ENCODE results near the gene MS4A18.
"Not testable (repeated sequence)": the region's sequence is repeated elsewhere in the genome, so short reads cannot be mapped to it uniquely, and the experiment has no call there.

The MS4A18 gene

DNA sequence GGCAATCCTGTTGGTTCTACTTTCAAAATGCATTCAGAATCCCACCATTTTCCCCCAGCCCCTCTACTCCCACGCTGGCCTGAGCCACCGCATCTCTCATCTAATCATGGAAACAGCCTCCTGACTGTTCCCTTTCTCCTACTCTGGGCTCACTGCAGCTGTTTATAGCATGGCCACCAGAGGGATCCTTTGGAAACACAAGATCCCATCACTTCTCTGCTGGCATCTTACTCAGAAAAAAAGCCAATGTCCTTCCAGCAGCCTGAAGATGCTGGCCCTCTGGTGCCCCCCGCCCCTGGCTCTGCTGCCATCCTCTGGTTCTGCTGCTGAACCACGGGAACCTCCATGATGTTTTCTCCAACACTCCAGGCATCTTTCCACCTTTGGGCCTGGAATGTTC is 14.0 kb upstream of the MS4A18 start:
- no peak overlapping the region for H3K4me3 ChIP-seq (ENCODE audit: low read length)
- no peak overlapping the region for H3K9ac ChIP-seq (ENCODE audit: low read length)
- H3K36me3 ChIP-seq (ENCODE audit: control insufficient read depth, insufficient read depth, low read length), result no peaks in the 10 kb centered on the region
- no peak overlapping the region for H3K27ac ChIP-seq (ENCODE audit: low read depth, low read length)
- H3K27me3 ChIP-seq (ENCODE audit: control insufficient read depth, insufficient read depth, low read length), result no peaks in the 10 kb centered on the region
- H3K4me1 ChIP-seq (ENCODE audit: control insufficient read depth, insufficient read depth, low read length), result no peaks in the 10 kb centered on the region

DNA sequence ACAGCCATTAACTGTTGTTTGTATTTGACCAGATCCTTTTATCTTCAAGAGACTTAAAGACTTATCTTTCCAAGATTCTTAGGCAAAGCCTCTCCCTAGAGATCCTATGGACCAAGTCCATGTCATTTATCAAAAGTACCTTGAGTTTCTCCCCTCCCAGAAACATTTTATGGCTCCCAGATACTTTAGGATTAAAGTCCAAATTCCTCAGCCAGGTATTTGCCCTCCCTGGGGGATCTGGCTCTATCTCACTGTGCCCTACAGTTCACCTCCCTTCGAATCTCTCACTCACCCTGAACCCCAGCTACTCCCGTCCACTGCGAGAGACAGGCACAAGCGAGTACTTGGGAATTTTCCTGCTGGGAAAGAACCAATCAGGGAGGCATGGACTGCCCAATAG is 13.2 kb upstream of the MS4A18 start:
- H3K27ac ChIP-seq (ENCODE audit: low read depth, low read length), result no peak overlapping the region
- H3K4me1 ChIP-seq (ENCODE audit: control insufficient read depth, insufficient read depth, low read length), result no peaks in the 10 kb centered on the region
- H3K4me3 ChIP-seq (ENCODE audit: low read length), result no peak overlapping the region
- no peaks in the 10 kb centered on the region for H3K36me3 ChIP-seq (ENCODE audit: control insufficient read depth, insufficient read depth, low read length)
- H3K27me3 ChIP-seq (ENCODE audit: control insufficient read depth, insufficient read depth, low read length), result no peaks in the 10 kb centered on the region
- H3K9ac ChIP-seq (ENCODE audit: low read length), result no peak overlapping the region

GRCh38 chr11:60713423-60713822 is 11.1 kb upstream of the MS4A18 start:
- not testable (repeated sequence) for H3K27me3 ChIP-seq (ENCODE audit: control insufficient read depth, insufficient read depth, low read length); H3K9ac ChIP-seq (ENCODE audit: low read length); H3K4me1 ChIP-seq (ENCODE audit: control insufficient read depth, insufficient read depth, low read length); H3K4me3 ChIP-seq (ENCODE audit: low read length); H3K36me3 ChIP-seq (ENCODE audit: control insufficient read depth, insufficient read depth, low read length); H3K27ac ChIP-seq (ENCODE audit: low read depth, low read length)

DNA sequence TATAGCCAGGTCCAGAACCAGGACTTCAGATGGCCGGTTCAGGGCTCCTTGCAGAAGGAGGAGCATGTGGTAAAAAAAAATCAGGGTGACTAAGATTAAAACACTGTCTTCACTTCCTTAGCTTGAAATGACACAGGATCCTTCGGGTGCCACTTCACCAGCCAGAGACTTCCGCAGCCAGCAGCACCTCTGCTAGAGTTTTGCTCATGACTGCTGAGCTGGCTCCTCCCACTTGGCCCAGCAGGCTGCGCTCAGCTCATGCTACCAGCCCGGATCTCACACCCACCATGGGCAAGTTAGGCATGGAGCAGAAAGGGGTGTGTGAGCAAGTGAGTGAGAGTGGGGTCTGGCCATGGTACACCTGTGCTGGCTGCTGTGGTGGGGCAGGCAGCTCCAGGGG is 6.6 kb upstream of the MS4A18 start:
- H3K4me3 ChIP-seq (ENCODE audit: low read length), result no peak overlapping the region
- H3K27me3 ChIP-seq (ENCODE audit: control insufficient read depth, insufficient read depth, low read length), result no peaks in the 10 kb centered on the region
- H3K27ac ChIP-seq (ENCODE audit: low read depth, low read length), result no peak overlapping the region
- H3K36me3 ChIP-seq (ENCODE audit: control insufficient read depth, insufficient read depth, low read length), result no peaks in the 10 kb centered on the region
- no peaks in the 10 kb centered on the region for H3K4me1 ChIP-seq (ENCODE audit: control insufficient read depth, insufficient read depth, low read length)
- H3K9ac ChIP-seq (ENCODE audit: low read length), result no peak overlapping the region

- H3K9ac ChIP-seq (ENCODE audit: low read length), result no peak overlapping the region
- H3K36me3 ChIP-seq (ENCODE audit: control insufficient read depth, insufficient read depth, low read length), result no peaks in the 10 kb centered on the region
- no peaks in the 10 kb centered on the region for H3K27me3 ChIP-seq (ENCODE audit: control insufficient read depth, insufficient read depth, low read length)
- H3K27ac ChIP-seq (ENCODE audit: low read depth, low read length), result no peak overlapping the region
- H3K4me1 ChIP-seq (ENCODE audit: control insufficient read depth, insufficient read depth, low read length), result no peaks in the 10 kb centered on the region
- no peak overlapping the region for H3K4me3 ChIP-seq (ENCODE audit: low read length)
Measured at GRCh38 chr11:60718524-60719316, 5.8 kb upstream of the MS4A18 start.

DNA sequence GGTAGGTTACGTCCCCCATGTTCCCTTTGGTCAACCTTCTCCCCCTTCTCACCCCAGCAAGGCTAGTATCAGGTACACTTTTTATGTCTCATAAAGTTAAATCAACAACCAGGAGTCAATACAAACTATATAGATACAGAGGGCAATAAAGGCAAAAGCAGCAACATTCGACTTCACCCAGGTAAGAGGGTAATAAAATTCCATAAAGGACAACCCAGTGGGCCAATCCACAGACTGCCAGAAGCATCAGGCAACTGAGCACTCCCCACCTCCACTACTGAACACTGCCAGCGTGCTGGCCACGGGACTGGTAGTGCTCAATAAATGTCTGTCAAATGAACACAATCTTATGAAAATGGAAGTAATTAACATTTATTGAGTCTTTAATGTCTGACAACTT is 5.1 kb upstream of the MS4A18 start:
- no peaks in the 10 kb centered on the region for H3K4me1 ChIP-seq (ENCODE audit: control insufficient read depth, insufficient read depth, low read length)
- H3K36me3 ChIP-seq (ENCODE audit: control insufficient read depth, insufficient read depth, low read length), result no peaks in the 10 kb centered on the region
- no peaks in the 10 kb centered on the region for H3K27me3 ChIP-seq (ENCODE audit: control insufficient read depth, insufficient read depth, low read length)
- H3K27ac ChIP-seq (ENCODE audit: low read depth, low read length), result no peak overlapping the region
- H3K4me3 ChIP-seq (ENCODE audit: low read length), result no peak overlapping the region
- no peak overlapping the region for H3K9ac ChIP-seq (ENCODE audit: low read length)

GRCh38 chr11:60720460-60720859 is 4.1 kb upstream of the MS4A18 start:
- H3K4me1 ChIP-seq (ENCODE audit: control insufficient read depth, insufficient read depth, low read length), result no peaks in the 10 kb centered on the region
- H3K36me3 ChIP-seq (ENCODE audit: control insufficient read depth, insufficient read depth, low read length), result no peaks in the 10 kb centered on the region
- no peak overlapping the region for H3K9ac ChIP-seq (ENCODE audit: low read length)
- H3K27me3 ChIP-seq (ENCODE audit: control insufficient read depth, insufficient read depth, low read length), result no peaks in the 10 kb centered on the region
- H3K4me3 ChIP-seq (ENCODE audit: low read length), result no peak overlapping the region
- no peak overlapping the region for H3K27ac ChIP-seq (ENCODE audit: low read depth, low read length)

DNA sequence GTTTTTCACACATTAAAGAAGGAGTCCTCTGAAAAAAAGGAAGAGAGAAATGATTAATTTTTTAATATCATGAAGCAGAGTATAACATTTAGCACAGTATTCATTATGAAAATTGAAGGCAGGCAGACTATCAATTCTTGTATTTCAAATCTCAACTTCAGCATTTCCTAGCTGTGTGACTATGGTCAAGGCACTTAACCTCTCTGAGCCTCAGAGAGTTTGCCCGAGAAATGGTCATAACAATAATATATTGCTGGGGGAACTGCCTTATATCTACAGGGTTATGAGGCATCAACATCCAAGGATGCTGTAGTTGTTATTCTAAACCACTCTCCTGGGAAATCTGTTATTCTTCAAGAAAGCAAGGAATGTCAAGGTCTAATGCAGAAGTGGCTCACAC is 1.1 kb downstream of the MS4A18 start:
- no peak overlapping the region for H3K9ac ChIP-seq (ENCODE audit: low read length)
- no peaks in the 10 kb centered on the region for H3K4me1 ChIP-seq (ENCODE audit: control insufficient read depth, insufficient read depth, low read length)
- H3K27ac ChIP-seq (ENCODE audit: low read depth, low read length), result no peak overlapping the region
- H3K27me3 ChIP-seq (ENCODE audit: control insufficient read depth, insufficient read depth, low read length), result no peaks in the 10 kb centered on the region
- H3K36me3 ChIP-seq (ENCODE audit: control insufficient read depth, insufficient read depth, low read length), result no peaks in the 10 kb centered on the region
- H3K4me3 ChIP-seq (ENCODE audit: low read length), result no peak overlapping the region

GRCh38 chr11:60731586-60731985 is 7.1 kb downstream of the MS4A18 start:
- H3K4me1 ChIP-seq (ENCODE audit: control insufficient read depth, insufficient read depth, low read length), result no peaks in the 10 kb centered on the region
- H3K27me3 ChIP-seq (ENCODE audit: control insufficient read depth, insufficient read depth, low read length), result no peaks in the 10 kb centered on the region
- H3K9ac ChIP-seq (ENCODE audit: low read length), result no peak overlapping the region
- no peak overlapping the region for H3K4me3 ChIP-seq (ENCODE audit: low read length)
- no peaks in the 10 kb centered on the region for H3K36me3 ChIP-seq (ENCODE audit: control insufficient read depth, insufficient read depth, low read length)
- H3K27ac ChIP-seq (ENCODE audit: low read depth, low read length), result no peak overlapping the region

- Histone ChIP-seq H3K4me1 (ENCODE audit: control insufficient read depth, insufficient read depth, low read length) (no peaks in the 10 kb centered on the region), H3K9ac (ENCODE audit: low read length) (no peak overlapping the region), H3K4me3 (ENCODE audit: low read length) (no peak overlapping the region), H3K27ac (ENCODE audit: low read depth, low read length) (no peak overlapping the region), H3K27me3 (ENCODE audit: control insufficient read depth, insufficient read depth, low read length) (peaks cover 2% of the 10 kb centered on the region), H3K36me3 (ENCODE audit: control insufficient read depth, insufficient read depth, low read length) (no peaks in the 10 kb centered on the region)
Measured at GRCh38 chr11:60734279-60734678, 9.8 kb downstream of the MS4A18 start.

DNA sequence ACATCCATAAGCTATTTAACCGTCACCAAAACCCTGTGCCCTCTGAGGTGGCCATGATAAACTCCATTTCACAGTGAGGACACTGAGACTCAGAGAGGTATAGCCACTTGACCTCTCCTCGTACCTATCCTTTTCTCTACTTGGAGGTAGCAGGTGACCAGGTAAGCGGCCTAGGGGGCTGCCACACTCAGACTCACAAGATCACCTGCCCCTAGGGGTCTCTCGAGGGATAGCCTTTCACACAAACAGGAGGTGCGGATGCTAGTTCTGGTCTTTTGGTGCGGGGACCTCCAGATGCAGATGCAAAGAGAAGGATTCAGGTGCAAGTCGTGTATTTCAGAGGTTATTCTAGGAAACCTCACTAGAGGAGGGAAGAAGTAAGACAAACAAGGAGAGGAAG is 14.6 kb downstream of the MS4A18 start:
- H3K27ac ChIP-seq (ENCODE audit: low read depth, low read length), result no peak overlapping the region
- H3K36me3 ChIP-seq (ENCODE audit: control insufficient read depth, insufficient read depth, low read length), result no peaks in the 10 kb centered on the region
- H3K27me3 ChIP-seq (ENCODE audit: control insufficient read depth, insufficient read depth, low read length), result peaks cover 2% of the 10 kb centered on the region
- no peak overlapping the region for H3K9ac ChIP-seq (ENCODE audit: low read length)
- H3K4me1 ChIP-seq (ENCODE audit: control insufficient read depth, insufficient read depth, low read length), result no peaks in the 10 kb centered on the region
- H3K4me3 ChIP-seq (ENCODE audit: low read length), result no peak overlapping the region

DNA sequence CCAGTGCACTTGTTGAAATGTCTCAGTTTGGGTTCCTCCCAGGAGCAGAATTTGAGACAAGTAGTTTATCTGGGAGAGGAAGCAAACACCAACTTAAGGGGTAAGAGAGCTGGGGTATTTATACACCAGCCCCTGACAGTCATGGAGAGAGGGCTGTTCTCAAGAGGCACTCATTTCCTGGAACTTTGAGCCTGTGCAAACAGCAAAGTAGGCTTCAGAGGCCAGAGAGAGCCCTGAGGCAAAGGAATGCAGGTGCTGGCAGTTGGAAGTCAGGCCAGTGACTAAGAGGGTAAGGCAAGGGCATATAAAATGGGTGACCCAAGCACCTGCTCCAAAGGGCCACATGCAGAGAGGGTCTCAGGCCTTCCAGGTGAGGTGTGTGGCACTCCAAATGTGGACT is 16.1 kb downstream of the MS4A18 start:
- H3K9ac ChIP-seq (ENCODE audit: low read length), result no peak overlapping the region
- H3K4me1 ChIP-seq (ENCODE audit: control insufficient read depth, insufficient read depth, low read length), result no peaks in the 10 kb centered on the region
- H3K27me3 ChIP-seq (ENCODE audit: control insufficient read depth, insufficient read depth, low read length), result peaks cover 2% of the 10 kb centered on the region
- no peaks in the 10 kb centered on the region for H3K36me3 ChIP-seq (ENCODE audit: control insufficient read depth, insufficient read depth, low read length)
- H3K27ac ChIP-seq (ENCODE audit: low read depth, low read length), result no peak overlapping the region
- H3K4me3 ChIP-seq (ENCODE audit: low read length), result no peak overlapping the region

GRCh38 chr11:60741421-60741820 is 16.9 kb downstream of the MS4A18 start:
- H3K4me3 ChIP-seq (ENCODE audit: low read length), result no peak overlapping the region
- H3K4me1 ChIP-seq (ENCODE audit: control insufficient read depth, insufficient read depth, low read length), result no peaks in the 10 kb centered on the region
- H3K27ac ChIP-seq (ENCODE audit: low read depth, low read length), result no peak overlapping the region
- no peak overlapping the region for H3K9ac ChIP-seq (ENCODE audit: low read length)
- peaks cover 2% of the 10 kb centered on the region for H3K27me3 ChIP-seq (ENCODE audit: control insufficient read depth, insufficient read depth, low read length)
- no peaks in the 10 kb centered on the region for H3K36me3 ChIP-seq (ENCODE audit: control insufficient read depth, insufficient read depth, low read length)

All from rectal smooth muscle tissue (tissue), 1 donor.